Caco-2 (cell line): Measurements from ENCODE around the gene OGDH. TPM values are rescaled to one million over a fixed set of nuclear protein-coding genes. Genes with fewer than 3 reads are reported as not detected.

Experiments
- BruUV-seq: library from RNA; stranded (reverse); fragments of 400-500 nt; replicated peaks from 2 replicates; lab custom pipeline; 2021; lab: Mats Ljungman, UMichigan
- CTCF ChIA-PET: fragments of 300-600 bp; sonication (Branson Sonifier 250); formaldehyde crosslinking; loops from one replicate; lab custom pipeline; 2022; ENCODE audit warnings: antibody characterized with exemption; lab: Charles Lee
- POLR2A ChIA-PET: fragments of 300-600 bp; sonication (Branson Sonifier 250); formaldehyde crosslinking; loops from one replicate; lab custom pipeline; 2022; ENCODE audit warnings: antibody characterized with exemption; lab: Charles Lee
- DNase-seq, 2 experiments: peaks; one replicate each; pipeline versions ENCODE4 v3.0.0 to v3.0.0-alpha.2; 2020 to 2022
- H3K27me3 ChIP-seq: replicated peaks from 2 replicates; pipeline ENCODE4 v1.6.0; 2011; ENCODE audit warnings: low read length; ENCODE audit not compliant: control insufficient read depth, insufficient read depth
- H3K36me3 ChIP-seq: 2 replicates; pipeline ENCODE4 v1.5.1; 2011; ENCODE audit warnings: low read length; ENCODE audit not compliant: control insufficient read depth, insufficient read depth
- H3K4me1 ChIP-seq: fragments of 250-450 bp; sonication (Bioruptor Pico); 2 replicates; pipeline ENCODE4 v1.5.1; 2020; ENCODE audit warnings: mild to moderate bottlenecking
- H3K4me3 ChIP-seq: 2 replicates; pipeline ENCODE4 v1.5.1; 2011; ENCODE audit warnings: low read depth, mild to moderate bottlenecking, control low read depth, low read length
- H3K9me3 ChIP-seq: fragments of 250-450 bp; sonication (Bioruptor Pico); 2 replicates; pipeline ENCODE4 v1.5.1; 2020; ENCODE audit warnings: mild to moderate bottlenecking, moderate library complexity
- H3K27ac Mint-ChIP-seq: one replicate; pipeline ENCODE4 v1.8.0; 2022; ENCODE audit warnings: mixed read lengths; ENCODE audit not compliant: unreplicated experiment
- H3K27me3 Mint-ChIP-seq: one replicate; pipeline ENCODE4 v1.8.0; 2022; ENCODE audit warnings: mixed read lengths; ENCODE audit not compliant: insufficient read depth, unreplicated experiment
- H3K36me3 Mint-ChIP-seq: one replicate; pipeline ENCODE4 v1.8.0; 2022; ENCODE audit warnings: mild to moderate bottlenecking, mixed read lengths; ENCODE audit not compliant: insufficient read depth, unreplicated experiment
- H3K4me1 Mint-ChIP-seq: one replicate; pipeline ENCODE4 v1.8.0; 2022; ENCODE audit warnings: low read depth, mixed read lengths; ENCODE audit not compliant: unreplicated experiment
- H3K4me3 Mint-ChIP-seq: one replicate; pipeline ENCODE4 v1.8.0; 2022; ENCODE audit warnings: mild to moderate bottlenecking, moderate library complexity, mixed read lengths; ENCODE audit not compliant: unreplicated experiment
- H3K9me3 Mint-ChIP-seq: one replicate; pipeline ENCODE4 v1.8.0; 2022; ENCODE audit warnings: mixed read lengths; ENCODE audit not compliant: unreplicated experiment
- CTCF ChIP-seq, 2 experiments: fragments of 200-600 bp in 1 of 2; IDR thresholded peaks; 1 replicate in 1 of 2; 2 replicates in 1 of 2; pipeline versions ENCODE4 v1.5.1 to v1.8.0; 2011 to 2022; ENCODE audit warnings: antibody characterized with exemption in 1 of 2, control low read depth in 1 of 2, inconsistent platforms in 1 of 2, low read depth in 1 of 2, low read length in 1 of 2, mild to moderate bottlenecking in 1 of 2, moderate library complexity in 1 of 2; ENCODE audit not compliant: insufficient read depth in 1 of 2, severe bottlenecking in 1 of 2, unreplicated experiment in 1 of 2
- intact Hi-C: fragments of 100-400 bp; cut with micrococcal nuclease; formaldehyde crosslinking; loops from one replicate; pipeline ENCODE4 v1.10.0; 2022; ENCODE audit not compliant: unreplicated experiment
- total RNA-seq: library from RNA; stranded (reverse); gene quantifications from 2 replicates; pipeline ENCODE4 v1.2.3, GENCODE V29; 2022

The OGDH gene
- total RNA-seq, 1 experiment from 2014 or later, result 62.1 TPM

- H3K4me3 Mint-ChIP-seq, result no peak overlapping the region
- H3K27ac Mint-ChIP-seq, result peak overlapping the region; percentile 29
- Histone ChIP-seq H3K36me3 (no peaks in the 10 kb centered on the region; the same call in 1 of the 2 replicates), H3K27me3 (no peaks in the 10 kb centered on the region), H3K9me3 (no peaks in the 10 kb centered on the region), H3K4me1 (peaks cover 42% of the 10 kb centered on the region), H3K4me3 (no peak overlapping the region)
- H3K4me1 Mint-ChIP-seq, result peaks cover 45% of the 10 kb centered on the region
- no peak for TF ChIP-seq CTCF (IDR thresholded peaks at IDR 0.05; ENCODE audit: insufficient read depth in 1 of 2, low read depth in 1 of 2, low read length in 1 of 2, severe bottlenecking in 1 of 2, unreplicated experiment in 1 of 2)
- H3K9me3 Mint-ChIP-seq, result no peaks in the 10 kb centered on the region
- no TSS peak for BruUV-seq
- H3K36me3 Mint-ChIP-seq, result peaks cover 73% of the 10 kb centered on the region
- H3K27me3 Mint-ChIP-seq, result no peaks in the 10 kb centered on the region
- CTCF ChIA-PET, result interaction anchor here (0.6 kb wide), 1 partner anchor 10 kb away, joined by 4 read pairs; no protein-coding TSS in a partner anchor
- DNase-seq, result no peak
- intact Hi-C loops, result no loop called here
- POLR2A ChIA-PET, result no interaction called here
Observed at GRCh38 chr7:44630792-44631457, 24.5 kb downstream of the OGDH start.

GRCh38 chr7:44631458-44632115 lies 25.2 kb downstream of the OGDH start:
- ChIA-PET POLR2A (no interaction called here), CTCF (interaction anchor here (0.6 kb wide), 2 partner anchors 11 to 13 kb away, joined by 4 to 5 read pairs; no protein-coding TSS in a partner anchor)
- Histone ChIP-seq H3K9me3 (no peaks in the 10 kb centered on the region), H3K4me3 (no peak overlapping the region), H3K4me1 (peaks cover 45% of the 10 kb centered on the region), H3K36me3 (no peaks in the 10 kb centered on the region; the same call in 1 of the 2 replicates), H3K27me3 (no peaks in the 10 kb centered on the region)
- H3K36me3 Mint-ChIP-seq, result peaks cover 67% of the 10 kb centered on the region
- H3K27me3 Mint-ChIP-seq, result no peaks in the 10 kb centered on the region
- BruUV-seq, result no TSS peak
- H3K9me3 Mint-ChIP-seq, result no peaks in the 10 kb centered on the region
- intact Hi-C loops, result no loop called here
- peaks cover 45% of the 10 kb centered on the region for H3K4me1 Mint-ChIP-seq
- peak overlapping the region; percentile 29 for H3K27ac Mint-ChIP-seq
- no peak for DNase-seq
- no peak for TF ChIP-seq CTCF (IDR thresholded peaks at IDR 0.05; ENCODE audit: insufficient read depth in 1 of 2, low read depth in 1 of 2, low read length in 1 of 2, severe bottlenecking in 1 of 2, unreplicated experiment in 1 of 2)
- H3K4me3 Mint-ChIP-seq, result peak overlapping the region; percentile 8

GRCh38 chr7:44632196-44632595 lies 25.8 kb downstream of the OGDH start:
- Histone ChIP-seq H3K36me3 (no peaks in the 10 kb centered on the region; the same call in 1 of the 2 replicates), H3K9me3 (no peaks in the 10 kb centered on the region), H3K4me1 (peaks cover 45% of the 10 kb centered on the region), H3K27me3 (no peaks in the 10 kb centered on the region), H3K4me3 (no peak overlapping the region)
- no peak for DNase-seq
- no peaks in the 10 kb centered on the region for H3K27me3 Mint-ChIP-seq
- BruUV-seq, result no TSS peak
- H3K36me3 Mint-ChIP-seq, result peaks cover 61% of the 10 kb centered on the region
- POLR2A ChIA-PET, result no interaction called here
- H3K9me3 Mint-ChIP-seq, result no peaks in the 10 kb centered on the region
- H3K4me3 Mint-ChIP-seq, result peak overlapping the region; percentile 8
- CTCF ChIA-PET, result interaction anchor here (0.6 kb wide), 1 partner anchor 13 kb away, joined by 5 read pairs; no protein-coding TSS in a partner anchor
- no peak for TF ChIP-seq CTCF (IDR thresholded peaks at IDR 0.05; ENCODE audit: insufficient read depth in 1 of 2, low read depth in 1 of 2, low read length in 1 of 2, severe bottlenecking in 1 of 2, unreplicated experiment in 1 of 2)
- intact Hi-C loops, result no loop called here
- H3K27ac Mint-ChIP-seq, result peak overlapping the region; percentile 29
- H3K4me1 Mint-ChIP-seq, result peaks cover 49% of the 10 kb centered on the region
